ENCODE measurements around the gene EDEM2.

- TF ChIP-seq POLR2AphosphoS5 (IDR thresholded peaks at IDR 0.05) (no peak), CTCF (IDR thresholded peaks at IDR 0.05) (no peak), POLR2A (IDR thresholded peaks at IDR 0.05) (no peak)
Measured at GRCh38 chr20:35093267-35093884, 53.8 kb downstream of the EDEM2 start.

Measured in prostate gland (tissue), 2 donors.